Fibroblast of villous mesenchyme (primary cell): Measurements from ENCODE around the gene OR10V1. TPM values are rescaled to one million over a fixed set of nuclear protein-coding genes. Genes with fewer than 3 reads are reported as not detected.

Experiments used
- DNase-seq: peaks from one replicate; pipeline ENCODE4 v3.0.0-alpha.2; 2010; ENCODE audit warnings: low read depth
- H3K4me3 ChIP-seq: 2 replicates; pipeline ENCODE4 v1.5.1; 2011; ENCODE audit warnings: low read depth, mild to moderate bottlenecking, low read length
- CTCF ChIP-seq: IDR thresholded peaks from 2 replicates; pipeline ENCODE4 v1.5.1; 2012; ENCODE audit warnings: low read depth, mild to moderate bottlenecking, low read length; ENCODE audit not compliant: insufficient read depth
- total RNA-seq: library from RNA; depleted of rRNA; stranded (reverse); fragments of >200 nt; gene quantifications from 2 replicates; pipeline ENCODE4 v1.2.3, GENCODE V29; 2012

Gene OR10V1
- total RNA-seq, 1 donor, result not detected

- H3K4me3 ChIP-seq, result peak within 1 kb of the TSS; percentile 89
- TF ChIP-seq CTCF, result no peak
- peak; percentile 100 for DNase-seq
Measured at GRCh38 chr11:59668950-59669610, 44.6 kb downstream of the OR10V1 start, which contains the start of gene PATL1. Gene PATL1, minus strand, starts transcription at chr11:59669037. Its CDS starts 142 bp downstream, at chr11:59668895.

- peak; percentile 10 for TF ChIP-seq CTCF
- peak; percentile 63 for DNase-seq
- H3K4me3 ChIP-seq, result peak overlapping the region; percentile 89
Measured at GRCh38 chr11:59668188-59668949, 45.3 kb downstream of the OR10V1 start.

- peak overlapping the region; percentile 89 for H3K4me3 ChIP-seq
- TF ChIP-seq CTCF, result no peak
- DNase-seq, result no peak
Measured at GRCh38 chr11:59667812-59668187, 45.8 kb downstream of the OR10V1 start.

GRCh38 chr11:59666969-59667368 lies 46.7 kb downstream of the OR10V1 start:
- no peak for TF ChIP-seq CTCF
- H3K4me3 ChIP-seq, result peak overlapping the region; percentile 89
- peak; percentile 53 for DNase-seq

Other genes with a start within 250 kb of the OR10V1 start
- gene OR4D10, start 240.5 kb downstream of the OR10V1 start, total RNA-seq, result under 0.01 TPM in 1 of 2 replicates, not detected in the other
- gene OR4D11, start 210.3 kb downstream of the OR10V1 start, total RNA-seq, result not detected in 2 replicates
- under 0.01 TPM in 1 of 2 replicates, not detected in the other for gene OR4D9, start 202.3 kb downstream of the OR10V1 start, total RNA-seq
- 34.8 and 44.0 TPM in 2 replicates for gene OSBP, start 98.1 kb downstream of the OR10V1 start, total RNA-seq
- 15.5 and 17.1 TPM in 2 replicates for gene PATL1, start 44.8 kb downstream of the OR10V1 start, total RNA-seq
- gene STX3, start 41.5 kb upstream of the OR10V1 start, total RNA-seq, result 33.7 and 38.7 TPM in 2 replicates
- gene MRPL16, start 96.9 kb upstream of the OR10V1 start, total RNA-seq, result 37.4 and 44.5 TPM in 2 replicates
- not detected in 2 replicates for gene CBLIF, start 131.7 kb upstream of the OR10V1 start, total RNA-seq
- not detected in 2 replicates for gene TCN1, start 152.6 kb upstream of the OR10V1 start, total RNA-seq
- not detected in 2 replicates for gene OOSP3, start 164.9 kb upstream of the OR10V1 start, total RNA-seq
- not detected in 2 replicates for gene OOSP1, start 224.6 kb upstream of the OR10V1 start, total RNA-seq